Raji (cell line): ENCODE measurements around the gene TEAD1.

Experiments
- POLR2A ChIP-seq: IDR thresholded peaks from 2 replicates; pipeline ENCODE4 v1.6.1; 2011; ENCODE audit warnings: low read depth, low read length, control low read depth; ENCODE audit not compliant: insufficient read depth

TEAD1 gene

DNA sequence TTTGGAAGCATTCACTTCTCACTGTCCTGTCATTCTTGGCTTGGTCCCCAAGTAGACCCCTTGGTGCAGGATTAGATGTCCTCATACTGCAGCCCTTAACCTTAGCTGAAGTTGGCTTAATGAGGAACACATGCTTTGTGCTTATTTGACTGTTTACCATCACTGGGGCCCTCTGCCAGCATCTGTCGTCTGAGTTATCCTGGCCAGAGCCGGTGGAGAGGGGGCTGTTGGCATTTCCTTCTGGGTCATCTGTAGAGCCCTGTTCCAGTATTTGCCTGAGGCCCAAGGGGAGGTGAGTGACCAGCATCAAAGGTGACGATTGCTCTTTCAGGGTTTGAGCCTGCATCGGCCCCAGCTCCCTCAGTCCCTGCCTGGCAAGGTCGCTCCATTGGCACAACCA, 208.4 kb downstream of the TEAD1 start:
- no peak for TF ChIP-seq POLR2A

DNA sequence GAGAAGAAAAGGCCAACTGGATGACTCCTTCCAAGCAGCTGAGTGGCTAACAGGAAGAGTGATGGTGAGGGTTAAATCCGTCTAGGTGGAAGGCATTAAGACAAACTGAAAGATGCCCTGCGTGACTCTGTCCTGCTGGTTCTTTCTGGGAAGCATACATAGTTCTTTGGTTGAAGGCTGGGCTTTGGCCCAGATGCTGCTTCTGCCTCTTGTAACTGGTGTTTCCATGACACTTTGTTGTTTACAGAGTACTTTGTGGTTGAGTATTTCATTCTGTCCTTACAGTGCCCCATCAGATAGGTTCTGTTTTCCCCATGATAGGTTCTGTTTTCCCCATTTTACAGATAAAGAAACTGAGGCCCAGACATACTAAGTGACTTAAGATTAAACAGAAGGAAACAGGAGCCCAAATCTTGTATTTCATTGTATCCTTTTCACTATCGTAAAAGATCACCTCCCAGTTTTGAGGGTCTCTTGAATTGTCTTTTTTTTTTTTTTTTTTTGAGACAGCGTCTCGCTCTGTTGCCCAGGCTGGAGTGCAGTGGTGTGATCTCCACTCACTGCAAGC, 210.6 kb downstream of the TEAD1 start:
- TF ChIP-seq POLR2A: no peak

DNA sequence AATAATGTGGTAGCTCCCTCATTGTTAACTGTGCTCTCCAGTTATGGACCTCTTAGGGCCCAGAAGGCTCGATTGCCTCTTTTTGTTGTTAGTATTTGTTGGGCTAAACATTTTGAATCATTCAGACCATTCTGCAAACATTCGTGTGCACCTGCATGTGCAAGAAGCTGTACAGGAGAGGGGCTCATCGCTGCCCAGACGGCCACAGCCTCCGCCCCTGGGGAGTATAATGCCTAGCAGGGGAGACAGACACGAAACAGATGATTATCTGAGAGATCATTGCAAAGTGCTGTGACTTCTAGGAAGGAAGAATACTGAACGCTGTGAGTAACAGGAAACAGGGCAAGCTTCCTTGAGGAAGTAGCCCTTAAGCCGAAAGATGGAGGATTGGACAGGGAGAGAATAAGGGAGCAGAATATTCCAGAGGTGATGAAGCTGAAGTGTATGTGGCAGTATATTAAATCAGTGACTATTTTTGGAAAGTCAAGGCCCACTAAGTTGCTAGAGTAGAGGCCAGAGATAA, 211.6 kb downstream of the TEAD1 start:
- no peak for TF ChIP-seq POLR2A

DNA sequence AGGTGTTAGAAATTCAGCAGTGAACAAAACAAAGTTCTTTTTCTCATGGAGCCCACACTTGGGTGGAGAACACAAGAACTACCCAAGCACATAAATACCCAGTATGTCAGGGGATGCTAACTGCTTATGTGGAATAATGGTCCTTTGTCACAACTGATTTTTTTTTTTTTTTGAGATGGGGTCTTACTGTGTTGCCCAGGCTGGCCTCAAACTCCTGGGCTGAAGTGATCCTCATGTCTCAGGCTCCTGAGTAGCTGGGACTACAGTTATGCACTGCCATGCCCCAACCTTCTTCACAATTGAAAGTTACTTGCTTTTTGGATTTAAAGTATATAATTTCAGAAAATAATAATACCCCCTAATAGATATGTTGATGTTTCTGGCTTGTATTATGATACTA, 212.3 kb downstream of the TEAD1 start:
- TF ChIP-seq POLR2A: no peak

DNA sequence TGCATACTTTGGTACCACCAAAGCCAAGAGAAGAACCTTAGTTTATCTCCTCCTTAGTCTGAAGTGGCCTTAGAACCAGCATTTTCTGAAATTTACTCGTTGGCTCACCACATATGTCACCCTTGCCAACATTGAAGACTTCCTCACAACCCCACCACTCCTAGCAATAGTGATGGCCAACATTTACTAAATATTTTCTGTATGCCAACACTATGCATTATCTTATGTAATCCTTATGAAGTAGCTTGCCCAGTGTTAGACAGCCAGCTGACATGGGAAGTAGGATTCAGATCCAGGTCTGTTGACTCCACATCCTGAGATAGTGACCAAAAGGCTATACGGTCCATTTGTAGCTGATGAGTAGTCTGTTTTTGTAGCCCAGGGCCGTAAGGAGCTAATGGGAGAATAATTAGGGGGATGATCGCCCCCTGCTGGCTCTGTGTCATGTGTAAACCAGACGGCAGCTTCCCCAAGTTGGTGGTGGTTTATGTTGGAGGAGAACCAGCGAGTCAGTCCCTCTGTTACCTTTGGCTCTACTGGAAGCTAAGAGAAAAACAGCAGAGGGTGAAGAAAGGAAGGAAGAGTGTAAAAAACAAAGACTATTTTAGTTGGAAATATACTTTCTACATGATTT, 214.4 kb downstream of the TEAD1 start:
- TF ChIP-seq POLR2A: no peak

- TF ChIP-seq POLR2A: no peak
Observed at GRCh38 chr11:12889243-12889642, 215.0 kb downstream of the TEAD1 start.

DNA sequence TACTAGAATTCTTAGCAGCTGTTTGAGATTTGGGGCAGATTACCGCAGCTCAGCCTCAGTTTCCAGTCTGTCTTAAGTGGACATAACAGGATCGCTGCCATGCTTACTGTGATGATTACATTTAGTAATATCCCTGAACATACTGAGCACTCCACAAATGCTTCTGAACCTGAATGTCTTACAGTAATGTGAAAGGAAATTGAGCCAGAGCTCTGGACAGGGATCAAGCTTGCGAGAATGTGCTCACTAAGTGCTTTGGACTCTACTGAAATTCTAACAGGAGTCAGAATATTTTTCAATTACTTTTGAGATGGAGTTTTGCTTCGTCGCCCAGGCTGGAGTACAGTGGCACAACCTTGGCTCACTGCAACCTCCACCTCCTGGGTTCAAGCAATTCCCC, 216.3 kb downstream of the TEAD1 start:
- TF ChIP-seq POLR2A: no peak

DNA sequence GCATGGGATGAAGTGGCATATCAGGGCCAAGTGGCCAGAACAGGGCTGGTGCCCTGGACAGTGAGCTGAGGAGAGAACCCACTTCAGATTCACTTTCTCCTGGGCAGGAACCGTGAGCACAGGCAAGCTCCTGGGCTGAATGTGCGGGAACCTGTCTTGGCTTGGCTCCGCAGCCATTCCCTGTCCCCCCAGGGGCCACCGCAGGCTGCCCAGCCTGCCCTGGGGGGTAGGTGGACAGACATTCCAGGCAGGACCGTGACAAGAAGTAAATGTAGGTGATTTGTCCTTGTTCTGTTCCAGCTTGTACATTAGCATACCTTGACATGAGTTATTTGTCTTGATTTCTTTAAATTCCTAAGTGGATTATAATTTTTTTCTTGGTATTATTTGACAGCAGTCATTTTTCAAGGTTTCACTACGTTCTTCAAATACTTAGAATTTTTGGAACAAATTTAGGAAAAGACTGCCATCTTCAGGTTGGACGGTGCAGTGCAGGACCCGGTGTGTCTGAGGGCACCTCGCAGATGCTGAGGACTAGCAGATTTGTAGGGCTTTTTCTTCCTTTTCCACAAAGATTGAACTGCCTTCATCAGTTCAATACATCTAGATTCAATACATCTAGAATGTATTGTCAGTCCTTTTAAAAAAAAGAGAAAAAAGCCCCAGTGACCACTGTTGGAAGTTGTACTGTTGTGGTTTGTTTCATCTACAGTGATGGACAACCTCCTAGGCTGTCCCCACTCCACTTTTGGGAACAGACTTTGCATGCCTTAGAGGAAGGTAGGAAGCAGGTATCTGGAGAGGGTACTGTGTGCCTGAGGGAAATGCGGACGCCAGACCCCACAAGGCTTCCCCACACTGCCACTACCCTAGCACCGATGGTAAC, 219.8 kb downstream of the TEAD1 start:
- TF ChIP-seq POLR2A: no peak

- TF ChIP-seq POLR2A: no peak
Observed at GRCh38 chr11:12897390-12897789, 223.2 kb downstream of the TEAD1 start.

- no peak for TF ChIP-seq POLR2A
Observed at GRCh38 chr11:12897867-12898266, 223.6 kb downstream of the TEAD1 start.

GRCh38 chr11:12900496-12900895, 226.3 kb downstream of the TEAD1 start:
- TF ChIP-seq POLR2A: no peak

- no peak for TF ChIP-seq POLR2A
Observed at GRCh38 chr11:12901272-12901671, 227.1 kb downstream of the TEAD1 start.

DNA sequence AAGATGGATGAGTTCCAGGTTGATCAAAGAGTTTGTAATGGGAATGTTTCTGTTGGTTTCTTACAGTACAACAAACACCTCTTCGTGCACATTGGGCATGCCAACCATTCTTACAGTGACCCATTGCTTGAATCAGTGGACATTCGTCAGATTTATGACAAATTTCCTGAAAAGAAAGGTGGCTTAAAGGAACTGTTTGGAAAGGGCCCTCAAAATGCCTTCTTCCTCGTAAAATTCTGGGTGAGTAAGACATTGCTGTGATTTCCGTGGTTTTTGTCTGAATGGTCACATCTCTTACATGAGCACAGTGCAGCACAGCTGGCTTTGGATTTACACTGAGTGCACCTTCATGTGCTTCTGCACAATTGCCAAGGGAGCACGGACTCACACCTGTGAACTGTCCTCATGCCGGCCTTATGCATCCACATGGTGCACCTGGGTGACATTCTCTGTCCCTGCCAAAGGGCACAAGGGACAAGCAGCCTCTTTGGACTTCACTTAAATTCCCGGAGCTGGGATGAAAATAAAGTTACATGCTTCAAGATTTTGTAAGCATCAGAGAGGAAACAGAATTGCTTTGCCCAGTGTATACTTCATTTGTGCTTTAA, 227.8 kb downstream of the TEAD1 start:
- TF ChIP-seq POLR2A: no peak

DNA sequence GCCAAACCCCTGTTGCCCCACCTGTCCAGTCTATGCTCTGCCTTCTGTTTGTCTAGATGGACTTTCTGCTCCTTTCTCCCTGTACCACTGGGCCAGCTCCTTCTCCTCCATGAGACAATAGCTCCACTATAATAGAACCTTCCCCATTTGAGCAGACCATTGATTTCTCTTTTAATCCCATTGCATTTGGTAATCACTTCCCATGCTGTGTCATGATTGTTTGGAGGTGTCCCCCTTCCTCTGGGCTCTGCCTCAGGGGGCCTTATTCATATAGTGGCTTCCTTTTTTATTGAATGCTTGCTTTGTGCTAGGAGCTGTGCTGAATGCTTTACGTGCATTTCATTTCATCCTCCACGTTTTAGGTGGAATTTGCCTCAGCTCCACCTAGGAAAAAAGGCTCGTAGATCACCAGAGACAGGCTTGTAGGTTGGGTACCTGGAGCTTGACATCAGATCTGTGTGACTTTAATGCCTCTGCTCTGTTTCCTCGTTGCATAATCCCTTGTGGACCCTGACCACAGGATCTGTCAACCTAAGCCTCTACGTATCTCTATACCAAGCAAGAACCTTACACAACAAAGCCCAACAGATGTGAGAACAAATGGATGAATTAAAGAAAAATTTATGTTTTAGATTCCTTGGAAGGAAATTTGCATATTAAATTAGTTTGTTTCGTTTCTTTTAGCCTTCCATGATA, 228.7 kb downstream of the TEAD1 start:
- no peak for TF ChIP-seq POLR2A

DNA sequence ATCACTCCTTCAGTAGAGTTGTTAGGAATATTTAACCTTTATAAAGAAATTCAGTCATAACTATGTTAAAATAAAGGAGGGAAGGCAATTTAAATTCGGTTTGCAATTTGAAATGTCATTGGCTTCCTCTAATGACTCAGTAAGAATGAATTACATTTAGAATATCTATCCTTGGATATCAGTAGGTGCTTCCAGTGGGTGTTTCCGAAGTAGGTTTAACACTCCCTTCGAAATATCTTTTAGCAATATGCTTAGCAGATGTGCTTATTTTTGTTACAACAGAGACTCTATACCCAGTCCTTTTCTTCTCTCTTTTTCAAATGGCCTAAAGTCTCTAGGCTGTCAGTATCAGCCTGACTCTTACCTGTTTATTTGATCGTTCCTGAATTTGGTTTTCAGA, 231.2 kb downstream of the TEAD1 start:
- TF ChIP-seq POLR2A: no peak
